ENCODE results near the gene ZBTB7C. TPM values are rescaled to one million over a fixed set of nuclear protein-coding genes. Genes with fewer than 3 reads are reported as not detected.

The ZBTB7C gene
- total and polyA plus RNA-seq, 2 donors (not counting 1 experiment from before 2014, with no cell fraction given) = not detected

GRCh38 chr18:48084041-48084757, 325.0 kb downstream of the ZBTB7C start:
- H3K9me3 ChIP-seq (ENCODE audit: control extremely low read depth in 1 of 3, control insufficient read depth in 2 of 3, insufficient read depth in 1 of 3, low read length in 2 of 3) = no peaks in the 10 kb centered on the region
- 92% methylated on average over 8 of the region's 13 CpGs for WGBS (ENCODE audit: insufficient coverage)
- no peak for DNase-seq
- CTCF ChIA-PET = no interaction called here
- Mint-ChIP-seq H3K27me3 (peaks cover 7% of the 10 kb centered on the region), H3K4me1 (no peaks in the 10 kb centered on the region), H3K9me3 (ENCODE audit: insufficient read depth) (no peaks in the 10 kb centered on the region), H3K27ac (no peak overlapping the region), H3K4me3 (no peak overlapping the region)
- ATAC-seq (ENCODE audit: low read depth) = no peak
- H3K9ac ChIP-seq (ENCODE audit: low read length) = no peak overlapping the region
- no peaks in the 10 kb centered on the region for H3K4me1 ChIP-seq (ENCODE audit: control insufficient read depth in 2 of 2, insufficient read depth in 2 of 2, low read length in 2 of 2)
- H4K20me1 ChIP-seq (ENCODE audit: control insufficient read depth, insufficient read depth, low read length, poor library complexity, severe bottlenecking) = no peaks in the 10 kb centered on the region
- H3K4me2 ChIP-seq (replicated peaks; ENCODE audit: low read depth, low read length, poor library complexity, severe bottlenecking) = no peak overlapping the region
- intact Hi-C loops (cut with micrococcal nuclease) = no loop called here
- POLR2A ChIA-PET = no interaction called here
- H3K36me3 ChIP-seq (replicated peaks in 1 of 2; ENCODE audit: control extremely low read depth in 1 of 2, control insufficient read depth in 1 of 2, extremely low read depth in 1 of 2, insufficient read depth in 2 of 2, low read length in 1 of 2) = no peaks in the 10 kb centered on the region
- no peak overlapping the region for H2AFZ ChIP-seq (ENCODE audit: insufficient read depth, low read depth, low read length, poor library complexity, severe bottlenecking)
- H3K27me3 ChIP-seq (replicated peaks in 1 of 4; ENCODE audit: control extremely low read depth in 1 of 4, control insufficient read depth in 3 of 4, insufficient read depth in 4 of 4, low read length in 3 of 4) = no peaks in the 10 kb centered on the region
- H3K79me2 ChIP-seq (ENCODE audit: control insufficient read depth, insufficient read depth, low read length) = no peaks in the 10 kb centered on the region
- no peak for TF ChIP-seq EZH2 (IDR thresholded peaks at IDR 0.05; ENCODE audit: borderline replicate concordance, insufficient read depth, low read depth, low read length, poor library complexity, severe bottlenecking)
- TF ChIP-seq, protein P1, sequence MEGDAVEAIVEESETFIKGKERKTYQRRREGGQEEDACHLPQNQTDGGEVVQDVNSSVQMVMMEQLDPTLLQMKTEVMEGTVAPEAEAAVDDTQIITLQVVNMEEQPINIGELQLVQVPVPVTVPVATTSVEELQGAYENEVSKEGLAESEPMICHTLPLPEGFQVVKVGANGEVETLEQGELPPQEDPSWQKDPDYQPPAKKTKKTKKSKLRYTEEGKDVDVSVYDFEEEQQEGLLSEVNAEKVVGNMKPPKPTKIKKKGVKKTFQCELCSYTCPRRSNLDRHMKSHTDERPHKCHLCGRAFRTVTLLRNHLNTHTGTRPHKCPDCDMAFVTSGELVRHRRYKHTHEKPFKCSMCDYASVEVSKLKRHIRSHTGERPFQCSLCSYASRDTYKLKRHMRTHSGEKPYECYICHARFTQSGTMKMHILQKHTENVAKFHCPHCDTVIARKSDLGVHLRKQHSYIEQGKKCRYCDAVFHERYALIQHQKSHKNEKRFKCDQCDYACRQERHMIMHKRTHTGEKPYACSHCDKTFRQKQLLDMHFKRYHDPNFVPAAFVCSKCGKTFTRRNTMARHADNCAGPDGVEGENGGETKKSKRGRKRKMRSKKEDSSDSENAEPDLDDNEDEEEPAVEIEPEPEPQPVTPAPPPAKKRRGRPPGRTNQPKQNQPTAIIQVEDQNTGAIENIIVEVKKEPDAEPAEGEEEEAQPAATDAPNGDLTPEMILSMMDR (IDR thresholded peaks at IDR 0.05) = no peak
- H3K4me3 ChIP-seq (ENCODE audit: control extremely low read depth in 1 of 5, extremely low read depth in 1 of 5, insufficient read depth in 1 of 5, low read depth in 2 of 5, low read length in 4 of 5) = no peak overlapping the region
- H3K27ac ChIP-seq (ENCODE audit: low read length in 2 of 2) = no peak overlapping the region

DNA sequence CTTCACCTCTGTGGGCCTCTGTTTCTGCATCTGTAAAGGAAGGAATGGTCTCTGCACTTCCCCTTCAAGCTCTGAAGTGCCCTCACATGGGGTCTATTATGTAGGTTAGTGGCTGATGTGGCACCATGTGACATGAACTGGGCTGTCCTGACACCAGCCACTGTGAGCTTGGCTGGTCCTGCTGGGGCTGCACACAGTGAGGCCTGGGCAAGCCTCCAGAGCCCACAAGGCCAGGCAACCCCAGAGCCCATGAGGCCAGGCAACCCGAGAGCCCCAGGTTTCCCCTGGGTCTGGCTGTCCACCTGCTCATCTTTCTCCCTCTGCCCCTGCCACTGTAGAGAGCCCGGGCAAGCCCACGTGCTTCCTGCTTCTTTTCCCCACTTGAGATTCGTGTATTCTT, 328.6 kb downstream of the ZBTB7C start:
- H3K9me3 Mint-ChIP-seq (ENCODE audit: insufficient read depth) = no peaks in the 10 kb centered on the region
- ChIA-PET CTCF (no interaction called here), POLR2A (no interaction called here)
- peaks cover 4% of the 10 kb centered on the region for H3K27me3 Mint-ChIP-seq
- Histone ChIP-seq H3K9ac (ENCODE audit: low read length) (no peak overlapping the region), H3K27ac (ENCODE audit: low read length in 2 of 2) (no peak overlapping the region), H3K36me3 (replicated peaks in 1 of 2; ENCODE audit: control extremely low read depth in 1 of 2, control insufficient read depth in 1 of 2, extremely low read depth in 1 of 2, insufficient read depth in 2 of 2, low read length in 1 of 2) (no peaks in the 10 kb centered on the region), H4K20me1 (ENCODE audit: control insufficient read depth, insufficient read depth, low read length, poor library complexity, severe bottlenecking) (no peaks in the 10 kb centered on the region), H3K9me3 (ENCODE audit: control extremely low read depth in 1 of 3, control insufficient read depth in 2 of 3, insufficient read depth in 1 of 3, low read length in 2 of 3) (peaks cover 0 to 4% (median 0%) of the 10 kb centered on the region in 3 donors), H3K4me2 (replicated peaks; ENCODE audit: low read depth, low read length, poor library complexity, severe bottlenecking) (no peak overlapping the region), H3K79me2 (ENCODE audit: control insufficient read depth, insufficient read depth, low read length) (no peaks in the 10 kb centered on the region), H3K4me1 (ENCODE audit: control insufficient read depth in 2 of 2, insufficient read depth in 2 of 2, low read length in 2 of 2) (no peaks in the 10 kb centered on the region), H2AFZ (ENCODE audit: insufficient read depth, low read depth, low read length, poor library complexity, severe bottlenecking) (no peak overlapping the region), H3K4me3 (ENCODE audit: control extremely low read depth in 1 of 5, extremely low read depth in 1 of 5, insufficient read depth in 1 of 5, low read depth in 2 of 5, low read length in 4 of 5) (no peak overlapping the region), H3K27me3 (replicated peaks in 1 of 4; ENCODE audit: control extremely low read depth in 1 of 4, control insufficient read depth in 3 of 4, insufficient read depth in 4 of 4, low read length in 3 of 4) (no peaks in the 10 kb centered on the region)
- ATAC-seq (ENCODE audit: low read depth) = no peak
- H3K4me3 Mint-ChIP-seq = no peak overlapping the region
- TF ChIP-seq, protein P1 (IDR thresholded peaks at IDR 0.05) = no peak
- TF ChIP-seq EZH2 (IDR thresholded peaks at IDR 0.05; ENCODE audit: borderline replicate concordance, insufficient read depth, low read depth, low read length, poor library complexity, severe bottlenecking) = no peak
- H3K4me1 Mint-ChIP-seq = no peaks in the 10 kb centered on the region
- no peak overlapping the region for H3K27ac Mint-ChIP-seq
- intact Hi-C loops (cut with micrococcal nuclease) = no loop called here
- WGBS (ENCODE audit: insufficient coverage) = 54% methylated on average over 4 of the region's 4 CpGs
- DNase-seq = no peak

Measured in B cell (primary cell).